ENCODE results near the gene PNMT. TPM values are rescaled to one million over a fixed set of nuclear protein-coding genes. Genes with fewer than 3 reads are reported as not detected.

The PNMT gene
- total and polyA plus RNA-seq, 8 donors = 0.45 to 16.6 (median 7.1) TPM; not detected in 2

GRCh38 chr17:39627712-39628516 is 40.3 kb upstream of the PNMT start:
- peak in 1 of 2 donors; percentile 62 for DNase-seq
- Histone ChIP-seq H3K4me3 (peak overlapping the region in 3 of 4 donors; percentile 34 to 52 (median 37)), H3K27ac (peak overlapping the region in 3 of 5 donors; percentile 7 to 69 (median 56)), H3K27me3 (peaks cover 10 to 93% (median 39%) of the 10 kb centered on the region in 3 donors), H3K36me3 (no peaks in the 10 kb centered on the region), H3K9me3 (no peaks in the 10 kb centered on the region), H3K4me1 (peaks cover 11 to 54% (median 43%) of the 10 kb centered on the region in 4 donors)
- TF ChIP-seq CTCF (IDR thresholded peaks at IDR 0.05) = no peak
- TF ChIP-seq EP300 (IDR thresholded peaks at IDR 0.05) = no peak
- no peak for TF ChIP-seq POLR2AphosphoS5 (IDR thresholded peaks at IDR 0.05)
- no peak for TF ChIP-seq POLR2A (IDR thresholded peaks at IDR 0.05)
- intact Hi-C loops (cut with DNase I; ENCODE audit: low total_unique reads) = loop anchor here (5.0 kb wide), 1 partner anchor 124 kb away; no protein-coding TSS in a partner anchor
- WGBS, 5 donors = 28 to 59% (median 39%) methylated on average over 9 to 16 of the region's 16 CpGs

GRCh38 chr17:39628655-39629493 is 39.4 kb upstream of the PNMT start:
- Histone ChIP-seq H3K36me3 (no peaks in the 10 kb centered on the region), H3K4me3 (no peak overlapping the region), H3K9me3 (no peaks in the 10 kb centered on the region), H3K27ac (peak overlapping the region in 3 of 5 donors; percentile 0 to 69 (median 46)), H3K4me1 (peaks cover 11 to 54% (median 36%) of the 10 kb centered on the region in 4 donors), H3K27me3 (peaks cover 10 to 96% (median 39%) of the 10 kb centered on the region in 3 donors)
- 32 to 65% (median 54%) methylated on average over 6 to 10 of the region's 10 CpGs for WGBS, 5 donors
- TF ChIP-seq POLR2AphosphoS5 (IDR thresholded peaks at IDR 0.05) (no peak), CTCF (IDR thresholded peaks at IDR 0.05) (no peak), POLR2A (IDR thresholded peaks at IDR 0.05) (no peak), EP300 (IDR thresholded peaks at IDR 0.05) (no peak)
- peak; percentile 49 to 70 for DNase-seq
- intact Hi-C loops (cut with DNase I; ENCODE audit: low total_unique reads) = loop anchor here (5.0 kb wide), 1 partner anchor 123 kb away; no protein-coding TSS in a partner anchor

DNA sequence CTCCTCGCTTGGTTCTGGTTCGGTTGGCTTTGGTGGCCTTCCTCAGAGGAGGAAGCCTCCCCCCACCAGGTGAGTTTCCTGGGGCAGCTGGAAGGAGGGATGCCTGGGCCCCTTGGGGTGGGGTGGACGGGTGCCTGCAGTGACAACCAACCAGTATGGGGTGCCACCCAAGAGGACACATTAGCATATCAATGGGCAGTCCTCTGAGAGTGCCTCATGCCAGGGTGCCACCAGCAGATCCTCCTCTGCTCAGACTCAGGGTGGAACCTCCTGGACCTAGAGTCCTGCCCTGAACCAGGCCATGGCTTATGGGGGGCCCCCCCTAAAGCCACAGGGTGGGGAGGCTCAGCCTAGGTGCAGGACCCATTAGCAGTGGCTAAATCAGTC is 38.8 kb upstream of the PNMT start:
- WGBS, 5 donors = 37 to 65% (median 59%) methylated on average over 3 of the region's 3 CpGs
- no peak for DNase-seq
- H3K27ac ChIP-seq = peak overlapping the region in 1 of 5 donors; percentile 69
- H3K27me3 ChIP-seq = peaks cover 10 to 90% (median 39%) of the 10 kb centered on the region in 3 donors
- peaks cover 11 to 52% (median 38%) of the 10 kb centered on the region in 4 donors for H3K4me1 ChIP-seq
- no peak overlapping the region for H3K4me3 ChIP-seq
- H3K36me3 ChIP-seq = no peaks in the 10 kb centered on the region
- intact Hi-C loops (cut with DNase I; ENCODE audit: low total_unique reads) = loop anchor here (5.0 kb wide), 1 partner anchor 123 kb away; no protein-coding TSS in a partner anchor
- no peaks in the 10 kb centered on the region for H3K9me3 ChIP-seq
- no peak for TF ChIP-seq CTCF (IDR thresholded peaks at IDR 0.05)
- no peak for TF ChIP-seq EP300 (IDR thresholded peaks at IDR 0.05)
- TF ChIP-seq POLR2A (IDR thresholded peaks at IDR 0.05) = no peak
- no peak for TF ChIP-seq POLR2AphosphoS5 (IDR thresholded peaks at IDR 0.05)

DNA sequence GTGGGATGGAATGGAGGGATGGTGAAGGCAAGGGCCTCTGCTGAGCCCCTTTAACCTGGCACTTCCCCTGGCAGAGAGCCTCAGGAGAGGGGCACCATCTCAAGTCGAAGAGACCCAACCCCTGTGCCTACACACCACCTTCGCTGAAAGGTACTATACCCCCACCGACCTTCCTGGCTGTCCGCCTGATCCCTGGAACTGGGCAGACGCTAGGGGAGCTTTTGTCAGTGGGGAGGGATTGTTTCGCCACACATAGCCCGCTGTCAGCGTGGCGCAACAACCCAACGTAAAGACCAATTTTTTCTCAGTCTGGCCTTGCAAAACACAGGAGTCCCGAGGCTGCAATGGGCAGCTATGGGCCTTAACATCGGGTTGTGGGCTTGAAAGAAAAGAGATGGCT is 38.4 kb upstream of the PNMT start:
- TF ChIP-seq POLR2AphosphoS5 (IDR thresholded peaks at IDR 0.05) (no peak), POLR2A (IDR thresholded peaks at IDR 0.05) (no peak), EP300 (IDR thresholded peaks at IDR 0.05) (no peak)
- DNase-seq = no peak
- Histone ChIP-seq H3K27ac (no peak overlapping the region), H3K36me3 (no peaks in the 10 kb centered on the region), H3K9me3 (no peaks in the 10 kb centered on the region), H3K4me3 (no peak overlapping the region), H3K27me3 (peaks cover 10 to 86% (median 36%) of the 10 kb centered on the region in 3 donors), H3K4me1 (peaks cover 11 to 52% (median 41%) of the 10 kb centered on the region in 4 donors)
- intact Hi-C loops (cut with DNase I; ENCODE audit: low total_unique reads) = loop anchor here (5.0 kb wide), 1 partner anchor 122 kb away; no protein-coding TSS in a partner anchor
- WGBS, 5 donors = 72 to 91% (median 82%) methylated on average over 10 to 12 of the region's 12 CpGs

Data from stomach (tissue), 9 donors.